HepG2 (cell line): ENCODE measurements around the gene SCYGR8. TPM values are rescaled to one million over a fixed set of nuclear protein-coding genes. Genes with fewer than 3 reads are reported as not detected.
A peak's percentile ranks its signal among the peaks of the same experiment; 100 is the strongest.

Experiments used
- ATAC-seq: fragments of 200-7000 bp; cut with Tn5 transposase; 3 replicates; pipeline ENCODE4 v1.9.1; 2020; ENCODE audit warnings: mild to moderate bottlenecking, moderate library complexity
- BruUV-seq: library from RNA; stranded (reverse); fragments of 400-500 nt; replicated peaks from 2 replicates; lab custom pipeline; 2021; lab: Mats Ljungman, UMichigan
- CTCF ChIA-PET: fragments of 300-600 bp; formaldehyde crosslinking; extraction: SDS; loops from one replicate; lab custom pipeline; 2021; ENCODE audit warnings: low total read pairs, inconsistent platforms, low intra/inter-chr PET ratio; lab: Yijun Ruan, JAX
- POLR2A ChIA-PET: fragments of 350-600 bp; sonication (Branson Sonifier 250); formaldehyde crosslinking; loops from one replicate; lab custom pipeline; 2020; ENCODE audit warnings: antibody characterized with exemption, inconsistent platforms; lab: Yijun Ruan, JAX
- DNase-seq: peaks from one replicate; pipeline ENCODE4 v3.0.0-alpha.2; 2015; ENCODE audit warnings: low spot score
- FAIRE-seq: peaks from 3 replicates; lab custom pipeline; 2011; peaks lifted over from hg19 to GRCh38; lab: Jason Lieb, UNC
- H2AFZ ChIP-seq: one replicate; pipeline ENCODE4 v1.6.1; 2011; ENCODE audit warnings: low read length, inconsistent platforms
- H3K27ac ChIP-seq: fragments of 300-600 bp; 3 replicates; pipeline ENCODE4 v1.8.0; 2011; ENCODE audit warnings: mixed run types, mild to moderate bottlenecking, mixed read lengths, low read length, inconsistent platforms; ENCODE audit not compliant: insufficient read depth; ENCODE audit errors: extremely low read length
- H3K27me3 ChIP-seq, 2 experiments: fragments of 200-600 bp in 1 of 2; 2 replicates in 1 of 2; 3 replicates in 1 of 2; pipeline versions ENCODE4 v1.6.0 to v1.8.0; 2011; ENCODE audit warnings: low read length in 2 of 2, mild to moderate bottlenecking in 2 of 2, moderate library complexity in 2 of 2, inconsistent platforms in 1 of 2; ENCODE audit not compliant: insufficient read depth in 2 of 2, control insufficient read depth in 1 of 2
- H3K36me3 ChIP-seq, 2 experiments: fragments of 200-600 bp in 1 of 2; replicated peaks in 1 of 2; 2 replicates in 1 of 2; 3 replicates in 1 of 2; pipeline versions ENCODE4 v1.5.1 to v1.8.0; 2011; ENCODE audit warnings: low read length in 2 of 2, inconsistent platforms in 1 of 2; ENCODE audit not compliant: insufficient read depth in 2 of 2, control insufficient read depth in 1 of 2
- H3K4me1 ChIP-seq: 2 replicates; pipeline ENCODE4 v1.5.1; 2012; ENCODE audit warnings: low read length, inconsistent platforms; ENCODE audit not compliant: insufficient read depth
- H3K4me2 ChIP-seq: 2 replicates; pipeline ENCODE4 v1.6.0; 2011; ENCODE audit warnings: low read depth, low read length, inconsistent platforms
- H3K4me3 ChIP-seq, 3 experiments: fragments of 200-600 bp in 1 of 3; sonication (generic), shearing (Covaris generic) in 1 of 3; replicated peaks in 1 of 3; 2 replicates each; pipeline ENCODE4 v1.5.1; 2011 to 2016; ENCODE audit warnings: low read length in 3 of 3, inconsistent platforms in 2 of 3, low read depth in 2 of 3, mild to moderate bottlenecking in 2 of 3, control low read depth in 1 of 3, mixed read lengths in 1 of 3; ENCODE audit not compliant: insufficient read depth in 1 of 3
- H3K79me2 ChIP-seq: one replicate; pipeline ENCODE4 v1.6.1; 2011; ENCODE audit warnings: low read length, inconsistent platforms; ENCODE audit not compliant: insufficient read depth
- H3K9ac ChIP-seq: 2 replicates; pipeline ENCODE4 v1.6.0; 2011; ENCODE audit warnings: mild to moderate bottlenecking, low read depth, low read length, inconsistent platforms; ENCODE audit not compliant: insufficient read depth
- H3K9me3 ChIP-seq: 2 replicates; pipeline ENCODE4 v1.5.1; 2012; ENCODE audit warnings: mild to moderate bottlenecking, low read length
- H4K20me1 ChIP-seq: 2 replicates; pipeline ENCODE4 v1.6.0; 2011; ENCODE audit warnings: inconsistent platforms, mild to moderate bottlenecking, low read length, moderate library complexity; ENCODE audit not compliant: insufficient read depth
- ASH2L ChIP-seq: fragments of 300-600, 200-600 bp; sonication (generic); IDR thresholded peaks from 2 replicates; pipeline ENCODE4 v1.7.0; 2017; ENCODE audit warnings: low read depth, mild to moderate bottlenecking, moderate library complexity, mixed read lengths, low read length; ENCODE audit not compliant: insufficient read length
- CBFB ChIP-seq: sonication (generic); formaldehyde crosslinking; IDR thresholded peaks from 2 replicates; pipeline ENCODE4 v1.4.0; 2020; ENCODE audit warnings: missing genetic modification reagents
- CEBPG ChIP-seq: IDR thresholded peaks from 2 replicates; pipeline ENCODE4 v1.6.1; 2016
- GABPB1 ChIP-seq: IDR thresholded peaks from 2 replicates; pipeline ENCODE4 v1.6.1; 2016; ENCODE audit warnings: mild to moderate bottlenecking, missing genetic modification reagents, moderate library complexity, missing compliant biosample characterization
- HOMEZ ChIP-seq: IDR thresholded peaks from 2 replicates; pipeline ENCODE4 v1.6.1; 2016; ENCODE audit warnings: low read depth
- NR2F2 ChIP-seq: IDR thresholded peaks from 2 replicates; pipeline ENCODE4 v1.6.1; 2012; ENCODE audit warnings: low read depth, inconsistent platforms, borderline replicate concordance
- SP4 ChIP-seq: sonication (generic); formaldehyde crosslinking; IDR thresholded peaks from 2 replicates; pipeline ENCODE4 v1.8.1; 2023; ENCODE audit warnings: mild to moderate bottlenecking, missing genetic modification reagents
- SP5 ChIP-seq: IDR thresholded peaks from 2 replicates; pipeline ENCODE4 v1.6.1; 2016; ENCODE audit warnings: low read depth, borderline replicate concordance
- TFAP4 ChIP-seq: sonication (generic); IDR thresholded peaks from 2 replicates; pipeline ENCODE4 v1.6.1; 2016; ENCODE audit warnings: low read depth, borderline replicate concordance
- ZFP36L2 ChIP-seq: sonication (generic); formaldehyde crosslinking; IDR thresholded peaks from 2 replicates; pipeline ENCODE4 v1.4.0; 2020; ENCODE audit warnings: missing genetic modification reagents
- ZNF567 ChIP-seq: sonication (generic); formaldehyde crosslinking; IDR thresholded peaks from 2 replicates; pipeline ENCODE4 v1.8.1; 2023; ENCODE audit warnings: mild to moderate bottlenecking, missing genetic modification reagents, borderline replicate concordance
- ZSCAN21 ChIP-seq: sonication (generic); formaldehyde crosslinking; IDR thresholded peaks from 2 replicates; pipeline ENCODE4 v1.8.0; 2022; ENCODE audit warnings: mild to moderate bottlenecking, missing genetic modification reagents, moderate library complexity, borderline replicate concordance
- WGBS: methylation state at CpG from one replicate; pipeline ENCODE4 v1.1.6; 2017; ENCODE audit warnings: low lambda C conversion rate; 5-methylcytosine and 5-hydroxymethylcytosine counted together
- in situ Hi-C: cut with HindIII; loops from 2 replicates; pipeline ENCODE4 v1.10.0; 2017; ENCODE audit warnings: low pct_unique_long_range_greater_than_20kb; ENCODE audit not compliant: extremely low pct_ligation_motif_present
- intact Hi-C: fragments of 100-400 bp; cut with micrococcal nuclease; formaldehyde crosslinking; loops from one replicate; pipeline ENCODE4 v1.10.0; 2022; ENCODE audit not compliant: unreplicated experiment
- polyA plus RNA-seq, 8 experiments: library from polyadenylated mRNA; depleted of rRNA in 3 of 8; stranded (reverse) in 7 of 8; unstranded in 1 of 8; fragments of >200 nt; fragmentation: Illumina TruSeq in 4 of 8; extraction: Trizol in 4 of 8; gene quantifications; 2 replicates each; pipeline versions ENCODE4 v1.2.1 to v1.2.3, GENCODE V29; 2011 to 2016; ENCODE audit warnings: low read depth in 4 of 8, missing spikeins in 1 of 8, mixed read lengths in 1 of 8; ENCODE audit not compliant: insufficient read depth in 1 of 8
- total RNA-seq, 5 experiments: library from RNA; depleted of rRNA; stranded (reverse); fragments of >200 nt; fragmentation: Illumina TruSeq; extraction: Trizol; gene quantifications; 2 replicates each; pipeline ENCODE4 v1.2.3, GENCODE V29; 2016; ENCODE audit warnings: low read depth in 1 of 5
- TF ChIP-seq, protein P1 (sequence below): sonication (generic); formaldehyde crosslinking; IDR thresholded peaks from 2 replicates; pipeline ENCODE4 v1.4.0; 2020; ENCODE audit warnings: missing genetic modification reagents, borderline replicate concordance
- TF ChIP-seq, protein P2 (sequence below): IDR thresholded peaks from 2 replicates; pipeline ENCODE4 v1.6.1; 2012; ENCODE audit warnings: inconsistent platforms
- TF ChIP-seq, protein P3 (sequence below): sonication (generic); formaldehyde crosslinking; IDR thresholded peaks from 2 replicates; pipeline ENCODE4 v1.9.0; 2021; ENCODE audit warnings: missing genetic modification reagents, borderline replicate concordance
- TF ChIP-seq, protein P4 (sequence below): sonication (generic); formaldehyde crosslinking; conservative IDR thresholded peaks from 2 replicates; pipeline ENCODE4 v1.8.0; 2022; ENCODE audit warnings: mild to moderate bottlenecking, moderate library complexity, missing genetic modification reagents

Gene SCYGR8
- total and polyA plus RNA-seq, 2 of the 13 experiments (the other 11 are each of a cell fraction or from before 2014, with no cell fraction given): not detected

- TF ChIP-seq, protein P1, sequence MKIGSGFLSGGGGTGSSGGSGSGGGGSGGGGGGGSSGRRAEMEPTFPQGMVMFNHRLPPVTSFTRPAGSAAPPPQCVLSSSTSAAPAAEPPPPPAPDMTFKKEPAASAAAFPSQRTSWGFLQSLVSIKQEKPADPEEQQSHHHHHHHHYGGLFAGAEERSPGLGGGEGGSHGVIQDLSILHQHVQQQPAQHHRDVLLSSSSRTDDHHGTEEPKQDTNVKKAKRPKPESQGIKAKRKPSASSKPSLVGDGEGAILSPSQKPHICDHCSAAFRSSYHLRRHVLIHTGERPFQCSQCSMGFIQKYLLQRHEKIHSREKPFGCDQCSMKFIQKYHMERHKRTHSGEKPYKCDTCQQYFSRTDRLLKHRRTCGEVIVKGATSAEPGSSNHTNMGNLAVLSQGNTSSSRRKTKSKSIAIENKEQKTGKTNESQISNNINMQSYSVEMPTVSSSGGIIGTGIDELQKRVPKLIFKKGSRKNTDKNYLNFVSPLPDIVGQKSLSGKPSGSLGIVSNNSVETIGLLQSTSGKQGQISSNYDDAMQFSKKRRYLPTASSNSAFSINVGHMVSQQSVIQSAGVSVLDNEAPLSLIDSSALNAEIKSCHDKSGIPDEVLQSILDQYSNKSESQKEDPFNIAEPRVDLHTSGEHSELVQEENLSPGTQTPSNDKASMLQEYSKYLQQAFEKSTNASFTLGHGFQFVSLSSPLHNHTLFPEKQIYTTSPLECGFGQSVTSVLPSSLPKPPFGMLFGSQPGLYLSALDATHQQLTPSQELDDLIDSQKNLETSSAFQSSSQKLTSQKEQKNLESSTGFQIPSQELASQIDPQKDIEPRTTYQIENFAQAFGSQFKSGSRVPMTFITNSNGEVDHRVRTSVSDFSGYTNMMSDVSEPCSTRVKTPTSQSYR (CRISPR knock-in tag): no peak
- TF ChIP-seq CEBPG (CRISPR knock-in tag): 0 out of 2 replicates have a peak, but pooled peaks have one; percentile 23
- no peak for TF ChIP-seq ZNF567 (CRISPR knock-in tag)
- TF ChIP-seq ASH2L: peak; percentile 34
- no peak for TF ChIP-seq GABPB1 (CRISPR knock-in tag)
- peak; percentile 44; the same call in 1 of the 2 replicates for TF ChIP-seq SP4 (CRISPR knock-in tag)
- peak; percentile 70 for TF ChIP-seq SP5 (CRISPR knock-in tag)
- TF ChIP-seq HOMEZ: peak; percentile 66; the same call in 1 of the 2 replicates
- TF ChIP-seq, protein P2, sequence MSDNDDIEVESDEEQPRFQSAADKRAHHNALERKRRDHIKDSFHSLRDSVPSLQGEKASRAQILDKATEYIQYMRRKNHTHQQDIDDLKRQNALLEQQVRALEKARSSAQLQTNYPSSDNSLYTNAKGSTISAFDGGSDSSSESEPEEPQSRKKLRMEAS: peak; percentile 70
Observed at GRCh38 chr2:227706859-227707258, 38.8 kb upstream of the SCYGR8 start (continued).

DNA sequence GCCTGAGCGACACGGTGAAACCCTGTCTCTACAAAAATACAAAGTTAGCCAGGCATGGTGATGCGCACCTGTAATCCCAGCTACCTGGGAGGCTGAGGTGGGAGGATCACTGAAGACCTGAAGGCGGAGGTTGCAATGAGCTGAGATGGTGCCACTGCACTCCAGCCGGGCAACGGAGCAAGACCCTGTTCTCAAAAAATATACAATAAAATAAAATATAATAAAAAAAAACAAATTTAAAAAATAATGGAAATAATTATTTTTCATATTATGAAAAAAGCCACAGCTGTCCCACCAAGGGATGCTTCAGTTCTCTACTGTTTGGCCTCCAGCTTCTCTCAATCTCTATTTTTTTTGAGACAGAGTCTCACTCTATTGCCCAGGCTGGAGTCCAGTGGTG is 38.3 kb upstream of the SCYGR8 start:
- no peak for ATAC-seq
- no peak overlapping the region for H3K27ac ChIP-seq
- POLR2A ChIA-PET: no interaction called here
- no TSS peak for BruUV-seq
- CTCF ChIA-PET: no interaction called here
- no peaks in the 10 kb centered on the region for H3K36me3 ChIP-seq
- intact Hi-C loops (no loop called here), in situ Hi-C loops (no loop called here)
- H4K20me1 ChIP-seq: no peaks in the 10 kb centered on the region
- no peaks in the 10 kb centered on the region for H3K27me3 ChIP-seq
- no peak for DNase-seq
- 81% methylated on average over 6 of the region's 6 CpGs for WGBS
- H3K4me2 ChIP-seq: no peak overlapping the region
- H2AFZ ChIP-seq: no peak overlapping the region
- H3K4me1 ChIP-seq: peaks cover 30% of the 10 kb centered on the region
- no peak overlapping the region for H3K4me3 ChIP-seq
- H3K9me3 ChIP-seq: no peaks in the 10 kb centered on the region
- no peak overlapping the region for H3K9ac ChIP-seq
- H3K79me2 ChIP-seq: no peaks in the 10 kb centered on the region
- FAIRE-seq: no peak
- no peak for TF ChIP-seq ZFP36L2 (CRISPR knock-in tag)
- no peak for TF ChIP-seq TFAP4
- TF ChIP-seq, protein P3, sequence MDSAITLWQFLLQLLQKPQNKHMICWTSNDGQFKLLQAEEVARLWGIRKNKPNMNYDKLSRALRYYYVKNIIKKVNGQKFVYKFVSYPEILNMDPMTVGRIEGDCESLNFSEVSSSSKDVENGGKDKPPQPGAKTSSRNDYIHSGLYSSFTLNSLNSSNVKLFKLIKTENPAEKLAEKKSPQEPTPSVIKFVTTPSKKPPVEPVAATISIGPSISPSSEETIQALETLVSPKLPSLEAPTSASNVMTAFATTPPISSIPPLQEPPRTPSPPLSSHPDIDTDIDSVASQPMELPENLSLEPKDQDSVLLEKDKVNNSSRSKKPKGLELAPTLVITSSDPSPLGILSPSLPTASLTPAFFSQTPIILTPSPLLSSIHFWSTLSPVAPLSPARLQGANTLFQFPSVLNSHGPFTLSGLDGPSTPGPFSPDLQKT: no peak
- no peak for TF ChIP-seq ZSCAN21 (CRISPR knock-in tag)
- TF ChIP-seq, protein P4, sequence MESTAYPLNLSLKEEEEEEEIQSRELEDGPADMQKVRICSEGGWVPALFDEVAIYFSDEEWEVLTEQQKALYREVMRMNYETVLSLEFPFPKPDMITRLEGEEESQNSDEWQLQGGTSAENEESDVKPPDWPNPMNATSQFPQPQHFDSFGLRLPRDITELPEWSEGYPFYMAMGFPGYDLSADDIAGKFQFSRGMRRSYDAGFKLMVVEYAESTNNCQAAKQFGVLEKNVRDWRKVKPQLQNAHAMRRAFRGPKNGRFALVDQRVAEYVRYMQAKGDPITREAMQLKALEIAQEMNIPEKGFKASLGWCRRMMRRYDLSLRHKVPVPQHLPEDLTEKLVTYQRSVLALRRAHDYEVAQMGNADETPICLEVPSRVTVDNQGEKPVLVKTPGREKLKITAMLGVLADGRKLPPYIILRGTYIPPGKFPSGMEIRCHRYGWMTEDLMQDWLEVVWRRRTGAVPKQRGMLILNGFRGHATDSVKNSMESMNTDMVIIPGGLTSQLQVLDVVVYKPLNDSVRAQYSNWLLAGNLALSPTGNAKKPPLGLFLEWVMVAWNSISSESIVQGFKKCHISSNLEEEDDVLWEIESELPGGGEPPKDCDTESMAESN (CRISPR knock-in tag): no peak
- no peak for TF ChIP-seq CBFB (CRISPR knock-in tag)
- TF ChIP-seq NR2F2: no peak
